WTC11 (cell line): ENCODE results near the gene ZFAND5. TPM values are rescaled to one million over a fixed set of nuclear protein-coding genes. Genes with fewer than 3 reads are reported as not detected.

Experiments used
- ATAC-seq: fragments of 200-7000 bp; cut with Tn5 transposase; 2 replicates; pipeline ENCODE4 v1.10.0; 2021; ENCODE audit warnings: mild to moderate bottlenecking, moderate library complexity
- CTCF ChIA-PET: fragments of 300-600 bp; sonication (Branson Sonifier 250); formaldehyde crosslinking; loops from one replicate; lab custom pipeline; 2021; ENCODE audit warnings: antibody characterized with exemption; lab: Charles Lee
- POLR2A ChIA-PET: fragments of 350-600 bp; sonication (Branson Sonifier 250); formaldehyde crosslinking; loops from one replicate; lab custom pipeline; 2021; ENCODE audit warnings: antibody characterized with exemption; lab: Charles Lee
- DNase-seq: peaks from one replicate; pipeline ENCODE4 v3.0.0; 2021; ENCODE audit warnings: low spot score
- H3K27ac Mint-ChIP-seq: 2 replicates; pipeline ENCODE4 v1.8.0; 2021; ENCODE audit warnings: mixed read lengths
- H3K27me3 Mint-ChIP-seq: 2 replicates; pipeline ENCODE4 v1.8.0; 2021; ENCODE audit warnings: low read depth, mild to moderate bottlenecking, moderate library complexity, mixed read lengths
- H3K36me3 Mint-ChIP-seq: 2 replicates; pipeline ENCODE4 v1.8.0; 2021; ENCODE audit warnings: mixed read lengths
- H3K4me1 Mint-ChIP-seq: 2 replicates; pipeline ENCODE4 v1.8.0; 2022; ENCODE audit warnings: mixed read lengths
- H3K4me3 Mint-ChIP-seq: 2 replicates; pipeline ENCODE4 v1.8.0; 2021; ENCODE audit warnings: mild to moderate bottlenecking, moderate library complexity, mixed read lengths
- H3K9me3 Mint-ChIP-seq: 2 replicates; pipeline ENCODE4 v1.8.0; 2021; ENCODE audit warnings: mixed read lengths
- CBFB ChIP-seq: sonication (generic); formaldehyde crosslinking; IDR thresholded peaks from 2 replicates; pipeline ENCODE4 v1.8.1; 2022; ENCODE audit warnings: mild to moderate bottlenecking, low read depth, missing genetic modification reagents
- GRHL2 ChIP-seq: fragments of 250-450 bp; sonication (Bioruptor Pico); IDR thresholded peaks from 2 replicates; pipeline ENCODE4 v1.8.0; 2022; ENCODE audit warnings: mild to moderate bottlenecking, moderate library complexity; ENCODE audit not compliant: insufficient replicate concordance, severe bottlenecking
- IRF2 ChIP-seq: sonication (generic); formaldehyde crosslinking; IDR thresholded peaks from 2 replicates; pipeline ENCODE4 v1.8.0; 2022; ENCODE audit warnings: low read depth, missing genetic modification reagents, borderline replicate concordance
- JAZF1 ChIP-seq: fragments of 250-450 bp; sonication (Bioruptor Pico); IDR thresholded peaks from 2 replicates; pipeline ENCODE4 v1.9.0; 2021; ENCODE audit warnings: moderate library complexity, mild to moderate bottlenecking, inconsistent platforms
- SMAD4 ChIP-seq: sonication (generic); formaldehyde crosslinking; IDR thresholded peaks from 2 replicates; pipeline ENCODE4 v1.8.0; 2022; ENCODE audit warnings: mild to moderate bottlenecking, missing genetic modification reagents
- SP1 ChIP-seq: sonication (generic); formaldehyde crosslinking; conservative IDR thresholded peaks from 2 replicates; pipeline ENCODE4 v1.8.1; 2022; ENCODE audit warnings: missing genetic modification reagents
- ZNF263 ChIP-seq: sonication (generic); formaldehyde crosslinking; IDR thresholded peaks from 2 replicates; pipeline ENCODE4 v1.8.1; 2022; ENCODE audit warnings: low read depth, mild to moderate bottlenecking, moderate library complexity, missing genetic modification reagents
- total RNA-seq: library from RNA; stranded (reverse); gene quantifications from 3 replicates; pipeline ENCODE4 v1.2.3, GENCODE V29; 2021
- TF ChIP-seq, protein P1 (sequence below): fragments of 250-450 bp; sonication (Bioruptor Pico); IDR thresholded peaks from 2 replicates; pipeline ENCODE4 v1.9.0; 2021; ENCODE audit warnings: mild to moderate bottlenecking, borderline replicate concordance
- TF ChIP-seq, protein P2 (sequence below): fragments of 250-450 bp; sonication (Bioruptor Pico); IDR thresholded peaks from 2 replicates; pipeline ENCODE4 v1.9.0; 2021; ENCODE audit warnings: mild to moderate bottlenecking
- TF ChIP-seq, protein P3 (sequence below): fragments of 250-450 bp; sonication (Bioruptor Pico); IDR thresholded peaks from 2 replicates; pipeline ENCODE4 v2.1.2; 2022; ENCODE audit warnings: mild to moderate bottlenecking, moderate library complexity
- TF ChIP-seq, protein P4 (sequence below): fragments of 250-450 bp; sonication (Bioruptor Pico); IDR thresholded peaks from 2 replicates; pipeline ENCODE4 v1.9.0; 2021; ENCODE audit warnings: moderate library complexity, mild to moderate bottlenecking, inconsistent platforms, borderline replicate concordance
- TF ChIP-seq, protein P5 (sequence below): sonication (generic); formaldehyde crosslinking; IDR thresholded peaks from 2 replicates; pipeline ENCODE4 v1.8.0; 2022; ENCODE audit warnings: mild to moderate bottlenecking, missing genetic modification reagents
- TF ChIP-seq, protein P6 (sequence below): sonication (generic); formaldehyde crosslinking; conservative IDR thresholded peaks from 2 replicates; pipeline ENCODE4 v1.8.1; 2023; ENCODE audit warnings: mild to moderate bottlenecking, low read depth, missing genetic modification reagents, moderate library complexity
- TF ChIP-seq, protein P7 (sequence below): sonication (generic); formaldehyde crosslinking; IDR thresholded peaks from 2 replicates; pipeline ENCODE4 v1.8.1; 2022; ENCODE audit warnings: mild to moderate bottlenecking, missing genetic modification reagents, moderate library complexity, borderline replicate concordance
- TF ChIP-seq, protein P8 (sequence below): fragments of 250-450 bp; sonication (Bioruptor Pico); IDR thresholded peaks from 2 replicates; pipeline ENCODE4 v1.8.0; 2021; ENCODE audit warnings: mild to moderate bottlenecking

Gene ZFAND5
- total RNA-seq, 1 experiment from 2014 or later = 137 TPM

DNA sequence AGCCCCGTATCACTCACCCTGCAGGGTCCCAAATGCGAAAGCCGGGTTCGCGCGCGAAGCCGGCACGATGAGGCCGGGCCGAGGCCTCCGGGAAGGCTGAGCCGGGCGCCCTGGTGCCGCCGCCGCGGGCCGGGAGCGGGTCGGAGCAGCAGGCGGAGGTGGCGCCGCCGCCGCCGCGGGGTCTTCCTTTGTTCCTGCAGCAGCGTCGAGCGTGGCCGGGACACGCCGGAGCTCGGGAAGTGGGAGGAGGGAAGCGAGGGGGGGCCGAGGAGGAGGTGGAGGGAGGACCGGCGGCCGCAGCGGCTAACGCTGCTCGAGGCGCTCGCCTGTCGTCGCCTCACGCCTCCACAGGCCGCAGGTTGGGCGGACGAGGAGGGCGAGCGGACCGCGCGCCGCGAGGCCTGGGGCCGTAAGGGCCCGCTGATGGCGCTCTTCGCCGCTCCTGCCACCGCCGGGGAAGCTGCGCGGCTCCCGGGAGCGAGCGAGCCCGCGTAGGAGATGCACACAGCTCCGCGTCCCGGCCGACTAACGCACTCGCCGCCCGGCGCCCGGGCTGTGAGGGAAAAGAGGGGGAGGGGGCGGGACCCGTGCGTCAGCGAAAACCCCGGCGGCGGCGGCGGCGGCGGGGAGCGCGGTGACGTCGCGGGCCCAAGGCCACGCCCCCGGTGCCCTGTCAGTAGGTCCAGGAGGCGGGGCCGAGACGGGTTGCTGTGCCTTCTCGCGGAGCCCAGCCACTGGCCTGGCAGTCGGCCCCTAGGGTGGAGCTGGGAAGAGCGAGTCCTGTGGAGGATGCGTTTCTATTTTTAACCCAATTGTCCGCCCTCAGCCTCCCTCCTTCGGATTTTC, at the start of gene ZFAND5 (continued):
- TF ChIP-seq, protein P1, sequence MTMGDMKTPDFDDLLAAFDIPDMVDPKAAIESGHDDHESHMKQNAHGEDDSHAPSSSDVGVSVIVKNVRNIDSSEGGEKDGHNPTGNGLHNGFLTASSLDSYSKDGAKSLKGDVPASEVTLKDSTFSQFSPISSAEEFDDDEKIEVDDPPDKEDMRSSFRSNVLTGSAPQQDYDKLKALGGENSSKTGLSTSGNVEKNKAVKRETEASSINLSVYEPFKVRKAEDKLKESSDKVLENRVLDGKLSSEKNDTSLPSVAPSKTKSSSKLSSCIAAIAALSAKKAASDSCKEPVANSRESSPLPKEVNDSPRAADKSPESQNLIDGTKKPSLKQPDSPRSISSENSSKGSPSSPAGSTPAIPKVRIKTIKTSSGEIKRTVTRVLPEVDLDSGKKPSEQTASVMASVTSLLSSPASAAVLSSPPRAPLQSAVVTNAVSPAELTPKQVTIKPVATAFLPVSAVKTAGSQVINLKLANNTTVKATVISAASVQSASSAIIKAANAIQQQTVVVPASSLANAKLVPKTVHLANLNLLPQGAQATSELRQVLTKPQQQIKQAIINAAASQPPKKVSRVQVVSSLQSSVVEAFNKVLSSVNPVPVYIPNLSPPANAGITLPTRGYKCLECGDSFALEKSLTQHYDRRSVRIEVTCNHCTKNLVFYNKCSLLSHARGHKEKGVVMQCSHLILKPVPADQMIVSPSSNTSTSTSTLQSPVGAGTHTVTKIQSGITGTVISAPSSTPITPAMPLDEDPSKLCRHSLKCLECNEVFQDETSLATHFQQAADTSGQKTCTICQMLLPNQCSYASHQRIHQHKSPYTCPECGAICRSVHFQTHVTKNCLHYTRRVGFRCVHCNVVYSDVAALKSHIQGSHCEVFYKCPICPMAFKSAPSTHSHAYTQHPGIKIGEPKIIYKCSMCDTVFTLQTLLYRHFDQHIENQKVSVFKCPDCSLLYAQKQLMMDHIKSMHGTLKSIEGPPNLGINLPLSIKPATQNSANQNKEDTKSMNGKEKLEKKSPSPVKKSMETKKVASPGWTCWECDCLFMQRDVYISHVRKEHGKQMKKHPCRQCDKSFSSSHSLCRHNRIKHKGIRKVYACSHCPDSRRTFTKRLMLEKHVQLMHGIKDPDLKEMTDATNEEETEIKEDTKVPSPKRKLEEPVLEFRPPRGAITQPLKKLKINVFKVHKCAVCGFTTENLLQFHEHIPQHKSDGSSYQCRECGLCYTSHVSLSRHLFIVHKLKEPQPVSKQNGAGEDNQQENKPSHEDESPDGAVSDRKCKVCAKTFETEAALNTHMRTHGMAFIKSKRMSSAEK (CRISPR knock-in tag) = no peak
- TF ChIP-seq, protein P2, sequence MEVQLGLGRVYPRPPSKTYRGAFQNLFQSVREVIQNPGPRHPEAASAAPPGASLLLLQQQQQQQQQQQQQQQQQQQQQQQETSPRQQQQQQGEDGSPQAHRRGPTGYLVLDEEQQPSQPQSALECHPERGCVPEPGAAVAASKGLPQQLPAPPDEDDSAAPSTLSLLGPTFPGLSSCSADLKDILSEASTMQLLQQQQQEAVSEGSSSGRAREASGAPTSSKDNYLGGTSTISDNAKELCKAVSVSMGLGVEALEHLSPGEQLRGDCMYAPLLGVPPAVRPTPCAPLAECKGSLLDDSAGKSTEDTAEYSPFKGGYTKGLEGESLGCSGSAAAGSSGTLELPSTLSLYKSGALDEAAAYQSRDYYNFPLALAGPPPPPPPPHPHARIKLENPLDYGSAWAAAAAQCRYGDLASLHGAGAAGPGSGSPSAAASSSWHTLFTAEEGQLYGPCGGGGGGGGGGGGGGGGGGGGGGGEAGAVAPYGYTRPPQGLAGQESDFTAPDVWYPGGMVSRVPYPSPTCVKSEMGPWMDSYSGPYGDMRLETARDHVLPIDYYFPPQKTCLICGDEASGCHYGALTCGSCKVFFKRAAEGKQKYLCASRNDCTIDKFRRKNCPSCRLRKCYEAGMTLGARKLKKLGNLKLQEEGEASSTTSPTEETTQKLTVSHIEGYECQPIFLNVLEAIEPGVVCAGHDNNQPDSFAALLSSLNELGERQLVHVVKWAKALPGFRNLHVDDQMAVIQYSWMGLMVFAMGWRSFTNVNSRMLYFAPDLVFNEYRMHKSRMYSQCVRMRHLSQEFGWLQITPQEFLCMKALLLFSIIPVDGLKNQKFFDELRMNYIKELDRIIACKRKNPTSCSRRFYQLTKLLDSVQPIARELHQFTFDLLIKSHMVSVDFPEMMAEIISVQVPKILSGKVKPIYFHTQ = no peak
- TF ChIP-seq JAZF1 (CRISPR knock-in tag) (no peak), SP1 (CRISPR knock-in tag) (peak; percentile 94), CBFB (CRISPR knock-in tag) (peak; percentile 89), ZNF263 (CRISPR knock-in tag) (peak; percentile 89), SMAD4 (CRISPR knock-in tag) (0 out of 2 replicates have a peak, but pooled peaks have one; percentile 37)
- TF ChIP-seq, protein P3, sequence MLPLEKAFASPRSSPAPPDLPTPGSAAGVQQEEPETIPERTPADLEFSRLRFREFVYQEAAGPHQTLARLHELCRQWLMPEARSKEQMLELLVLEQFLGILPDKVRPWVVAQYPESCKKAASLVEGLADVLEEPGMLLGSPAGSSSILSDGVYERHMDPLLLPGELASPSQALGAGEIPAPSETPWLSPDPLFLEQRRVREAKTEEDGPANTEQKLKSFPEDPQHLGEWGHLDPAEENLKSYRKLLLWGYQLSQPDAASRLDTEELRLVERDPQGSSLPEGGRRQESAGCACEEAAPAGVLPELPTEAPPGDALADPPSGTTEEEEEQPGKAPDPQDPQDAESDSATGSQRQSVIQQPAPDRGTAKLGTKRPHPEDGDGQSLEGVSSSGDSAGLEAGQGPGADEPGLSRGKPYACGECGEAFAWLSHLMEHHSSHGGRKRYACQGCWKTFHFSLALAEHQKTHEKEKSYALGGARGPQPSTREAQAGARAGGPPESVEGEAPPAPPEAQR = no peak
- TF ChIP-seq, protein P4, sequence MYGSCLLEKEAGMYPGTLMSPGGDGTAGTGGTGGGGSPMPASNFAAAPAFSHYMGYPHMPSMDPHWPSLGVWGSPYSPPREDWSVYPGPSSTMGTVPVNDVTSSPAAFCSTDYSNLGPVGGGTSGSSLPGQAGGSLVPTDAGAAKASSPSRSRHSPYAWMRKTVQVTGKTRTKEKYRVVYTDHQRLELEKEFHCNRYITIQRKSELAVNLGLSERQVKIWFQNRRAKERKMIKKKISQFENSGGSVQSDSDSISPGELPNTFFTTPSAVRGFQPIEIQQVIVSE (CRISPR knock-in tag) = no peak
- TF ChIP-seq, protein P5, sequence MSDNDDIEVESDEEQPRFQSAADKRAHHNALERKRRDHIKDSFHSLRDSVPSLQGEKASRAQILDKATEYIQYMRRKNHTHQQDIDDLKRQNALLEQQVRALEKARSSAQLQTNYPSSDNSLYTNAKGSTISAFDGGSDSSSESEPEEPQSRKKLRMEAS (CRISPR knock-in tag) = no peak; the same call in 1 of the 2 replicates
- TF ChIP-seq, protein P6, sequence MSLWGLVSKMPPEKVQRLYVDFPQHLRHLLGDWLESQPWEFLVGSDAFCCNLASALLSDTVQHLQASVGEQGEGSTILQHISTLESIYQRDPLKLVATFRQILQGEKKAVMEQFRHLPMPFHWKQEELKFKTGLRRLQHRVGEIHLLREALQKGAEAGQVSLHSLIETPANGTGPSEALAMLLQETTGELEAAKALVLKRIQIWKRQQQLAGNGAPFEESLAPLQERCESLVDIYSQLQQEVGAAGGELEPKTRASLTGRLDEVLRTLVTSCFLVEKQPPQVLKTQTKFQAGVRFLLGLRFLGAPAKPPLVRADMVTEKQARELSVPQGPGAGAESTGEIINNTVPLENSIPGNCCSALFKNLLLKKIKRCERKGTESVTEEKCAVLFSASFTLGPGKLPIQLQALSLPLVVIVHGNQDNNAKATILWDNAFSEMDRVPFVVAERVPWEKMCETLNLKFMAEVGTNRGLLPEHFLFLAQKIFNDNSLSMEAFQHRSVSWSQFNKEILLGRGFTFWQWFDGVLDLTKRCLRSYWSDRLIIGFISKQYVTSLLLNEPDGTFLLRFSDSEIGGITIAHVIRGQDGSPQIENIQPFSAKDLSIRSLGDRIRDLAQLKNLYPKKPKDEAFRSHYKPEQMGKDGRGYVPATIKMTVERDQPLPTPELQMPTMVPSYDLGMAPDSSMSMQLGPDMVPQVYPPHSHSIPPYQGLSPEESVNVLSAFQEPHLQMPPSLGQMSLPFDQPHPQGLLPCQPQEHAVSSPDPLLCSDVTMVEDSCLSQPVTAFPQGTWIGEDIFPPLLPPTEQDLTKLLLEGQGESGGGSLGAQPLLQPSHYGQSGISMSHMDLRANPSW = no peak

DNA sequence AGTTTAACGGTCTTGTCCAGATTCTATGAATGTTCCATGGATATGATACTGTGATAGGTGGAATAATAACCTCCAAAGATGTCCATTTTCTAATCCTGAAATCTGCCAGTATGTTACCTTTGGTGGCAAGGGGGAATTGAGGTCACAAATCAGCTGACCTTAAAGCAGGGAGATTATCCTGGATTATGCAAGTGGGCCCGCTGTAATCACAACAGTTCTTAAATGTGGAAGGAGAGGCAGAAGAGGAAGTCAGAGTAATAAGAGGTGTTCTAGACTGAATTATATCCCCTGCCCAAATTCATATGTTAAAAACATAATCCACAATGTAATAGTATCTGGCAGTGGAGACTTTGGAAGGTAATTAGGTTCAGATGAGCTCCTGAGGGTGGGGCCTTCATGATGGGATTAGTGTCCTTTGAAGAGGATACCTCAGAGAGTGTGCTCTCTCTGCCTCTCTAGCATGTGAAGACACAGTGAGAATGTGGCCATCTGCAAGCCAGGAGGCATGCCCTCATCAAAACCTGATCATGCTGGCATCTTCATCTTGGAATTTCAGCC, 47.6 kb upstream of the ZFAND5 start:
- Mint-ChIP-seq H3K36me3 (no peaks in the 10 kb centered on the region), H3K9me3 (no peaks in the 10 kb centered on the region), H3K4me1 (no peaks in the 10 kb centered on the region), H3K27me3 (no peaks in the 10 kb centered on the region), H3K27ac (no peak overlapping the region), H3K4me3 (no peak overlapping the region)
- CTCF ChIA-PET = no interaction called here
- ATAC-seq (no peak), DNase-seq (no peak)
- POLR2A ChIA-PET = no interaction called here
- TF ChIP-seq, protein P7, sequence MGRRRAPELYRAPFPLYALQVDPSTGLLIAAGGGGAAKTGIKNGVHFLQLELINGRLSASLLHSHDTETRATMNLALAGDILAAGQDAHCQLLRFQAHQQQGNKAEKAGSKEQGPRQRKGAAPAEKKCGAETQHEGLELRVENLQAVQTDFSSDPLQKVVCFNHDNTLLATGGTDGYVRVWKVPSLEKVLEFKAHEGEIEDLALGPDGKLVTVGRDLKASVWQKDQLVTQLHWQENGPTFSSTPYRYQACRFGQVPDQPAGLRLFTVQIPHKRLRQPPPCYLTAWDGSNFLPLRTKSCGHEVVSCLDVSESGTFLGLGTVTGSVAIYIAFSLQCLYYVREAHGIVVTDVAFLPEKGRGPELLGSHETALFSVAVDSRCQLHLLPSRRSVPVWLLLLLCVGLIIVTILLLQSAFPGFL (CRISPR knock-in tag) = no peak
- TF ChIP-seq GRHL2 (CRISPR knock-in tag) (no peak), IRF2 (CRISPR knock-in tag) (no peak)
- TF ChIP-seq, protein P8, sequence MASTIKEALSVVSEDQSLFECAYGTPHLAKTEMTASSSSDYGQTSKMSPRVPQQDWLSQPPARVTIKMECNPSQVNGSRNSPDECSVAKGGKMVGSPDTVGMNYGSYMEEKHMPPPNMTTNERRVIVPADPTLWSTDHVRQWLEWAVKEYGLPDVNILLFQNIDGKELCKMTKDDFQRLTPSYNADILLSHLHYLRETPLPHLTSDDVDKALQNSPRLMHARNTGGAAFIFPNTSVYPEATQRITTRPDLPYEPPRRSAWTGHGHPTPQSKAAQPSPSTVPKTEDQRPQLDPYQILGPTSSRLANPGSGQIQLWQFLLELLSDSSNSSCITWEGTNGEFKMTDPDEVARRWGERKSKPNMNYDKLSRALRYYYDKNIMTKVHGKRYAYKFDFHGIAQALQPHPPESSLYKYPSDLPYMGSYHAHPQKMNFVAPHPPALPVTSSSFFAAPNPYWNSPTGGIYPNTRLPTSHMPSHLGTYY (CRISPR knock-in tag) = no peak
